Measurements from ENCODE around the gene LIMS1.

GRCh38 chr2:108533832-108534583 is at the start of gene LIMS1:
- TF ChIP-seq CTCF (IDR thresholded peaks at IDR 0.05) (peak; percentile 30), EZH2 (IDR thresholded peaks at IDR 0.05) (no peak), EZH2phosphoT487 (IDR thresholded peaks at IDR 0.05) (no peak)
